Subcutaneous adipose tissue (tissue), 4 donors: ENCODE measurements around the gene LGALS9. TPM values are rescaled to one million over a fixed set of nuclear protein-coding genes. Genes with fewer than 3 reads are reported as not detected.

Experiments used
- total RNA-seq, 4 donors: library from RNA; depleted of rRNA; stranded (reverse); fragments of >200 nt; gene quantifications; one replicate each; pipeline ENCODE4 v1.1.0, GENCODE V29; 2016
- TF ChIP-seq, protein P1 (sequence below): fragments of 450-650 bp; IDR thresholded peaks from one replicate; pipeline ENCODE4 v1.5.1; 2016; ENCODE audit warnings: low read depth, mild to moderate bottlenecking, control low read depth, antibody characterized with exemption, moderate library complexity

LGALS9 gene
- total RNA-seq, 4 donors from 2014 or later = 32.6 to 174 (median 57.1) TPM

DNA sequence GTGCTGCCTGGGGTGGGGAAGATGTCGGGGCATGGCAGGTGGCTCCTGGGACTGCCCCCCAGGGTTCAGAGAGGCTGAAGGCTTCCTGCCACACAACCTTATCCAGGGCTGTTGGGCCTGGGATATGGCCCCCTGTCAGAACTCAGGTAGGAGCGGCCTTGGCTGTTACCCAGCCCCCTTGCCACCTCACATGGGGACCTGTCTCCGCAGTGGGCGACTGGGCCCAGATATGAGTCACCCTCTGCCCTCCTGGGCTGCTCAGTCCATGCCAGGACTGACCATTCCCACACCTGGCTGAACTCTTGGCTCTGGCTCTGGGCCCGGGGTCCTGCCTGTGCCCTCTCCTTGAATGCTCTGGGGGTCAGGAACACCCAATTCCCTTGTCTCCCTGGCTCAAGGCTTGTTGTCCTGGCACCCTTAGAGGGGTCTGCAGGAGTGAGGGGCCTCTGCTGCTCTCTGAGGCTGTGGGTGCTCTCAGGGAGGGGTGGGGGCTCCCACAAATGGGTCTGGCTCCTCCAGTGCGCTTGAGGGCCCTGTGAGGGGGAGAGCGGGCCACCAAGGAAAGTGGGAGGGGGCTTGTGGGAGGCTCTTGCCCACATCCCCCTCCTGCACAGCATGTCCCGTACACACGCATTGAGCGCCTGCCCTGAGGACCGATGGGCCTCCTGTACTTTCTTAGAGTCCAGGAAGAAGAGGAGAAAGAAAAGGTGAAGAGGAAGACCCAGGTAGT, 36.0 kb downstream of the LGALS9 start:
- TF ChIP-seq, protein P1, sequence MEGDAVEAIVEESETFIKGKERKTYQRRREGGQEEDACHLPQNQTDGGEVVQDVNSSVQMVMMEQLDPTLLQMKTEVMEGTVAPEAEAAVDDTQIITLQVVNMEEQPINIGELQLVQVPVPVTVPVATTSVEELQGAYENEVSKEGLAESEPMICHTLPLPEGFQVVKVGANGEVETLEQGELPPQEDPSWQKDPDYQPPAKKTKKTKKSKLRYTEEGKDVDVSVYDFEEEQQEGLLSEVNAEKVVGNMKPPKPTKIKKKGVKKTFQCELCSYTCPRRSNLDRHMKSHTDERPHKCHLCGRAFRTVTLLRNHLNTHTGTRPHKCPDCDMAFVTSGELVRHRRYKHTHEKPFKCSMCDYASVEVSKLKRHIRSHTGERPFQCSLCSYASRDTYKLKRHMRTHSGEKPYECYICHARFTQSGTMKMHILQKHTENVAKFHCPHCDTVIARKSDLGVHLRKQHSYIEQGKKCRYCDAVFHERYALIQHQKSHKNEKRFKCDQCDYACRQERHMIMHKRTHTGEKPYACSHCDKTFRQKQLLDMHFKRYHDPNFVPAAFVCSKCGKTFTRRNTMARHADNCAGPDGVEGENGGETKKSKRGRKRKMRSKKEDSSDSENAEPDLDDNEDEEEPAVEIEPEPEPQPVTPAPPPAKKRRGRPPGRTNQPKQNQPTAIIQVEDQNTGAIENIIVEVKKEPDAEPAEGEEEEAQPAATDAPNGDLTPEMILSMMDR = no peak

DNA sequence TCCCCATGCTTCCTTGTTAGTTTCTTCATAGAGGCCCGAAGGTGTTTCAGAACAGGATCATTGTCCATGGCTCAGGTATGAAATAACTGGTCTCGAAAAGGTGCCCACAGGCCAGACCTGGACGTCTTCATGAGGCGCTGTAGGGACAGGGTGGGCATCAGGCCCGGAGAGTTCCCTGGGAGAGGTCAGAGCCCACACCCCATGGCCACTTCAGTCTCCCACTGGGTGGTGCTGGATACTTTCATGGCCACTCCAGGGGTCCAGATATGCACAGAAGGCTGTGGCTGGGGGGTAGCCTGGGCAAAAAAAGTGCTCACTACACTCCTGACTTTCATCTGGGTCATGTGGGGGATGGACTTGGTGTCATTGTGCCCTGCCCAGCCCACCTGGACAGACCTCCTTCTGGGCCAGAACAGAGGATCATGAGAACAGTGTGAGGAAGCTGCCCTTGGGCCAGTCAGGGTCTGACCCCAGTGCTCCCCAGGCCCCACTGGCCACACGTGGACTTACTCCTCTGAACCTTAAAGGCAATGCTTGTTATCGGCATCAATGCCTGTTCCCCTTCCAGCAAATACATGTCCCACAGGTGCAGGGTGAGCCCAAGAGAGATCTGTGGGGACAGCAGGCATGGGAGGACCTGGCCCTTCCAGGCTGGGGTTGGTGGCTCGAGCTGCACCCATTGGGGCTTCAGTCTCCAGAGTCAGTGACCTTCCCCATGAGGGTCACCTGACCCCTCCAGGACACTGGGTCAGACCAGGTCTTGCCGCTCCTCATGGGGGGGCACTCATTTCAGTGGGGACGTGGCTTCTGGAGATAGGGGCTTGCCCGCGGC, 36.9 kb downstream of the LGALS9 start:
- TF ChIP-seq, protein P1 = no peak

GRCh38 chr17:27668488-27668823, 37.5 kb downstream of the LGALS9 start:
- TF ChIP-seq, protein P1 = no peak

- TF ChIP-seq, protein P1 = no peak
These were observed 38.1 kb downstream of the LGALS9 start for GRCh38 chr17:27669136-27669535.

DNA sequence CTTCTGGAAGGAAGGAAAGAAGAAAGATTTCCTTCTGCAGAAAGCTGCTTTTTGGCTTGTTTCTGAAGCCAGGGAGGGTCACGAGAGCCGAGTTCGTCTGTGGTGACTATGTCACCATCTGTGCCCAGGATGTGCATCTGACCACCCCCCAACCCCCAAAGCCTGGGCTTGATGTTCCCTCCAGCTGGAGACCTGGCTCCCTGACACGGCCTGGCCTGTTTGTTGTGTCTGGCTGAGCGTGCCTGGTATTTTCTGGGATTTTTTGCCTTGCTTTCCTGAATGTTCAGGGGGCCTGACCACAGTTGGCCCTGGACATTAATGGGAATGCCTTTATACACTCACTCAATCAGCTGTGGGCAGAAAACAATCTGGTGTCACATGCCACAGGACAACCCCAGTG, 38.9 kb downstream of the LGALS9 start:
- TF ChIP-seq, protein P1 = no peak

GRCh38 chr17:27670791-27671590, 40.0 kb downstream of the LGALS9 start:
- TF ChIP-seq, protein P1 = no peak

DNA sequence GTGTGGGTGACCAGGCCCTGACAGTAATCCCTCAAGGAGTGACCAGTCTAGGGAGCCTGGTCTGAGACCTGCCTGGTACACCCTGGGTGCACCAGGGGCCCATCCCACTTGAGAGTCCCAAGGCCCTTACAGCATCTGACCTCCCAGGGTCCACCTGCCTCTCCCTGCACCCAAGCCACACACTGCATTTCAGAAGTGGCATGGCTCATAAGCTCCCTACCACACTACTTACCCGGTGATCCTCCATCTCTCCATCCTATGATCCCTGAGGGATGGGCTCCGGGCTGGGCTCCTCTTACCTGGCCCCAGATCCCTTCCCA, 40.6 kb downstream of the LGALS9 start:
- TF ChIP-seq, protein P1 = no peak
